DMS 273 treated with DMSO at 0.1 percent for 48 hours (cell line): ENCODE data around the gene PRSS16.
A peak's percentile ranks its signal among the peaks of the same experiment; 100 is the strongest.
"Not testable (repeated sequence)": the region's sequence is repeated elsewhere in the genome, so short reads cannot be mapped to it uniquely, and the experiment has no call there.

Source experiments
- DNase-seq: peaks from one replicate; lab custom pipeline; 2025; lab: John Stamatoyannopoulos, UW

PRSS16 gene

GRCh38 chr6:27247133-27247836, at the start of gene PRSS16:
Gene PRSS16 (plus strand): TSS chr6:27247701. CDS start chr6:27247738, 37 bp downstream.
- DNase-seq: no peak

- DNase-seq: no peak
Measured at GRCh38 chr6:27205375-27206278, 41.9 kb upstream of the PRSS16 start.

- DNase-seq: no peak
Measured at GRCh38 chr6:27206806-27207205, 40.7 kb upstream of the PRSS16 start.

GRCh38 chr6:27208042-27208441, 39.5 kb upstream of the PRSS16 start:
- no peak for DNase-seq

GRCh38 chr6:27209196-27209595, 38.3 kb upstream of the PRSS16 start:
- no peak for DNase-seq

GRCh38 chr6:27209659-27210269, 37.7 kb upstream of the PRSS16 start:
- DNase-seq: no peak

- not testable (repeated sequence) for DNase-seq
Measured at GRCh38 chr6:27213091-27213517, 34.4 kb upstream of the PRSS16 start.

- peak; percentile 45 for DNase-seq
Measured at GRCh38 chr6:27213544-27214125, 33.9 kb upstream of the PRSS16 start.

GRCh38 chr6:27214126-27214601, 33.3 kb upstream of the PRSS16 start:
- DNase-seq: peak; percentile 44

GRCh38 chr6:27216874-27217273, 30.6 kb upstream of the PRSS16 start:
- DNase-seq: no peak

- not testable (repeated sequence) for DNase-seq
Measured at GRCh38 chr6:27222971-27223370, 24.5 kb upstream of the PRSS16 start.

- no peak for DNase-seq
Measured at GRCh38 chr6:27224729-27225128, 22.8 kb upstream of the PRSS16 start.

- DNase-seq: no peak
Measured at GRCh38 chr6:27228963-27229477, 18.5 kb upstream of the PRSS16 start.

GRCh38 chr6:27230758-27231111, 16.8 kb upstream of the PRSS16 start:
- no peak for DNase-seq

GRCh38 chr6:27234576-27234975, 12.9 kb upstream of the PRSS16 start:
- DNase-seq: no peak

- DNase-seq: peak; percentile 87
Measured at GRCh38 chr6:27237089-27237803, 10.3 kb upstream of the PRSS16 start.

- no peak for DNase-seq
Measured at GRCh38 chr6:27238010-27238983, 9.2 kb upstream of the PRSS16 start.

GRCh38 chr6:27239258-27239657, 8.2 kb upstream of the PRSS16 start:
- DNase-seq: no peak

- DNase-seq: no peak
Measured at GRCh38 chr6:27241443-27241842, 6.1 kb upstream of the PRSS16 start.
